Right kidney (tissue), 9 donors: Measurements from ENCODE around the gene VAV3.
"Not testable (repeated sequence)": the region's sequence is repeated elsewhere in the genome, so short reads cannot be mapped to it uniquely, and the experiment has no call there.

Experiments
- DNase-seq: peaks from one replicate; pipeline ENCODE4 v3.0.0-alpha.2; 2016
- long read RNA-seq, 8 donors: transcript quantifications; one replicate each; lab custom pipeline, GENCODE V29; 2026

VAV3 gene, protein sequence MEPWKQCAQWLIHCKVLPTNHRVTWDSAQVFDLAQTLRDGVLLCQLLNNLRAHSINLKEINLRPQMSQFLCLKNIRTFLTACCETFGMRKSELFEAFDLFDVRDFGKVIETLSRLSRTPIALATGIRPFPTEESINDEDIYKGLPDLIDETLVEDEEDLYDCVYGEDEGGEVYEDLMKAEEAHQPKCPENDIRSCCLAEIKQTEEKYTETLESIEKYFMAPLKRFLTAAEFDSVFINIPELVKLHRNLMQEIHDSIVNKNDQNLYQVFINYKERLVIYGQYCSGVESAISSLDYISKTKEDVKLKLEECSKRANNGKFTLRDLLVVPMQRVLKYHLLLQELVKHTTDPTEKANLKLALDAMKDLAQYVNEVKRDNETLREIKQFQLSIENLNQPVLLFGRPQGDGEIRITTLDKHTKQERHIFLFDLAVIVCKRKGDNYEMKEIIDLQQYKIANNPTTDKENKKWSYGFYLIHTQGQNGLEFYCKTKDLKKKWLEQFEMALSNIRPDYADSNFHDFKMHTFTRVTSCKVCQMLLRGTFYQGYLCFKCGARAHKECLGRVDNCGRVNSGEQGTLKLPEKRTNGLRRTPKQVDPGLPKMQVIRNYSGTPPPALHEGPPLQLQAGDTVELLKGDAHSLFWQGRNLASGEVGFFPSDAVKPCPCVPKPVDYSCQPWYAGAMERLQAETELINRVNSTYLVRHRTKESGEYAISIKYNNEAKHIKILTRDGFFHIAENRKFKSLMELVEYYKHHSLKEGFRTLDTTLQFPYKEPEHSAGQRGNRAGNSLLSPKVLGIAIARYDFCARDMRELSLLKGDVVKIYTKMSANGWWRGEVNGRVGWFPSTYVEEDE
- long read RNA-seq, donor 1, full-length matches to known transcripts: 18 of 25 reads
- long read RNA-seq, donor 1, partial matches to known transcripts: 7 of 25 reads
- long read RNA-seq, donor 1, other reads (novel, unspliced or antisense): 0 of 25 reads
- long read RNA-seq, donor 2, transcript VAV3-203 (10 exons, 1,293 nt): major isoform, 8 of 9 reads
- long read RNA-seq, donor 2, partial matches to known transcripts: 0 of 9 reads
- long read RNA-seq, donor 2, other reads (novel, unspliced or antisense): 0 of 9 reads
- long read RNA-seq, donor 3, transcript VAV3-203 (10 exons, 1,293 nt): major isoform, 12 of 20 reads
- long read RNA-seq, donor 3, partial matches to known transcripts: 7 of 20 reads
- long read RNA-seq, donor 3, other reads (novel, unspliced or antisense): 0 of 20 reads
- long read RNA-seq, donor 4, transcript VAV3-203 (10 exons, 1,293 nt): major isoform, 11 of 31 reads
- long read RNA-seq, donor 4, transcript VAV3-212 (9 exons, 1,374 nt): minor isoform, 6 of 31 reads
- long read RNA-seq, donor 4, partial matches to known transcripts: 14 of 31 reads
- long read RNA-seq, donor 4, other reads (novel, unspliced or antisense): 0 of 31 reads
- long read RNA-seq, donor 5, transcript VAV3-203 (10 exons, 1,293 nt): major isoform, 14 of 23 reads
- long read RNA-seq, donor 5, partial matches to known transcripts: 8 of 23 reads
- long read RNA-seq, donor 5, other reads (novel, unspliced or antisense): 0 of 23 reads
- long read RNA-seq, donor 6, full-length matches to known transcripts: 24 of 35 reads
- long read RNA-seq, donor 6, partial matches to known transcripts: 11 of 35 reads
- long read RNA-seq, donor 6, other reads (novel, unspliced or antisense): 0 of 35 reads
- long read RNA-seq, donor 7, transcript VAV3-203 (10 exons, 1,293 nt): major isoform, 19 of 33 reads
- long read RNA-seq, donor 7, partial matches to known transcripts: 10 of 33 reads
- long read RNA-seq, donor 7, other reads (novel, unspliced or antisense): 0 of 33 reads
- long read RNA-seq, donor 8, transcript VAV3-203 (10 exons, 1,293 nt): major isoform, 18 of 38 reads
- long read RNA-seq, donor 8, transcript VAV3-212 (9 exons, 1,374 nt): minor isoform, 5 of 38 reads
- long read RNA-seq, donor 8, partial matches to known transcripts: 15 of 38 reads
- long read RNA-seq, donor 8, other reads (novel, unspliced or antisense): 0 of 38 reads

DNA sequence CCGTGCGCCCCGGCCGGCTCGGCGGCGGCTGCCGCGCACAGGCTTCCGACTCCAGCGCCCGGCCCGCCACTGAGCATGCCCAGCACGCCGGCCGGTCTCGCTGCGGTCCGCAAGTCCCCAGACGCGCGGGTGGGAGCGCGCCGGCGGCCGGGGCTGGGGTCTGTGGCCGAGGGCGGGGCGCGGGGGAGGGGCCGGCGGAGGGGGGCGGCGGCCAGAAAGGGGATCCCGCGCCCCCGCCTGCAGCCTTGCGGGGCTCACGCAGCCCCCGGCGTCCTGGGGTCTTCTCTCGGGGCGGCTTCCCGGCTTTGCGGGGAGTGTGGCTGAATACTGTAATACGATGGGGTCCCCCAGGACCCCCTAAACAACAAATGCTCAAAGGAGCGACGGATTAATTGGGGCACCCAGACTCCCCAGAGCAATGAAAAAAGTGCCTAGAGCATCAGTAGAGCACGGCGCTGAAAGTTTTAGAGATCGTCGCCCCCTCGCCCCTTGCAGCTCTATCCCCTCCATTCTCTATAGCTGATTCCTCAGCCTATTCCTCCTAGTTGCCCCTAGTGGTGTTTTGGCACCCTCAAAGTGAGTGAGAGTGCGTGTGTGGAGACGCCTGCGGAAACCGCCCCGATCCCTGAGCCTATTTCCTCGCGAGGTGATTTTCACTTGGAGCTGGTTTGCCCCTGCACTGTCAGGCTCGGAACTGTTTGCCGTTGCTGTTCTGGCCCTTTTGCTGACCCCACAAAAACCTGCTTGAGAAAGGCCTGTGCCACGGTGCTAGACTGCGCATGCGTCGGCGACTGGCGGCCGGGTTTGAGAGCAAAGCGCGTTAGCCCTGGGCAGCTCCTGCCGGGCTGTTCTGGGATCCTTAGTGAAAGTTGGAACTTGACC lies at the start of gene VAV3:
VAV3 (minus strand) TSS at position 71 of the 882 bp plus-strand sequence. CDS start 311 bp downstream, outside the sequence.
- peak; percentile 85 for DNase-seq

DNA sequence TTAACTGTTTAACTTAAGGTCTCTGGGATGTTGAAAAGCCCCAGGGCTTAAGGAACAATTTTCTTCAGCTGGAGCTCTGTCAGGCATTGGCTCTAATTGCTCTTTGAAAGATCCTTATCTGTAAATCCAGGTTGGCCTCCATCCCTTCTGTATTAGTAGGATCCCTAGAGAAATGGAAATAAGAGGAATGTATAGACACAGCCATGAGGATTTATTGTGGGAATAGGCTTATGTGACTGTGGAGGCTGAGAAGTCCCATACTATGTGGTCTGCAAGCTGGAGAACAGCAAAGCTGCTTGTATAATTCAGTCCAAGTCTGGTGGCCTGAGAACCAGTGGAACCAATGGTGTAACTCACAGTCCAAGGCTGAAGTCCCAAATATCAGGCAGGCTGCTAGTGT lies 47.6 kb upstream of the VAV3 start:
- no peak for DNase-seq

DNA sequence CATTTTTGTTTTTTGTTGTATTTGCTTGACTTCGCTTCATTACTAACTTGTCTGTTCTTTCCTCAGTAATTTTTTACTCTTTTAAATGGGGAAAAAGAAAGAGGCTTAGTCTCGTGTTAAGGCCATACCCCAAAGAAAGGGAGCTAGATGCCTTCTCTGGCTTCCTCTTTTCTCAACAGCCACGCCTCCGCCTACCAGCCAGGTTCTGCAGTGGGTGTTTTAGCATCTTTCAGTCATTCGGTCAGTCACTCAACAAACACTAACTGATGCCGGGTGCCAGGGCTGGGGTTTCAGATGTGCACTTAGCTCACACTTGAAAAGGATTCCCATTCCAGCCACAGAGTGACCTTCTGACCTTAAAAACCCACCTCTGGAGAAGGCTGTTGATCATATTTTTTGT lies 46.3 kb upstream of the VAV3 start:
- DNase-seq: no peak

DNA sequence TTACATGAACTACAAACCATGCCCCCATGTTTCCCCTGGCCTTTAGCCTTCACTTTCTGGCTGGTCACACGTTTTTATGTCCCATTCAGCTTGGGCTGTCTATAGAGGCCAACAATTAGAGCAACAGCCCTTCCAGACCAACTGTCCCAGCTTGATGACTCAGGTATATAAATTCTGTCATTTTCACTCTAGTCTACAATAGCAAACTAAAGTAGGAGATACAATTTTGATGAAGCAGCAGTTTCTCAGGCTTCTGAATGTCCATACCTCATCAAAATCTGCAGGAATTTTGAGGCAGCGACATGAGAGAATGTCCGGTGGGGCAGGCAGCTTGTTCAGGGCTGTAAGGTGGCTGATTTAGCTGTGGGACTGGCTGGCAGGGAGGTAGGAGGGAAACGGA lies 45.6 kb upstream of the VAV3 start:
- no peak for DNase-seq

DNA sequence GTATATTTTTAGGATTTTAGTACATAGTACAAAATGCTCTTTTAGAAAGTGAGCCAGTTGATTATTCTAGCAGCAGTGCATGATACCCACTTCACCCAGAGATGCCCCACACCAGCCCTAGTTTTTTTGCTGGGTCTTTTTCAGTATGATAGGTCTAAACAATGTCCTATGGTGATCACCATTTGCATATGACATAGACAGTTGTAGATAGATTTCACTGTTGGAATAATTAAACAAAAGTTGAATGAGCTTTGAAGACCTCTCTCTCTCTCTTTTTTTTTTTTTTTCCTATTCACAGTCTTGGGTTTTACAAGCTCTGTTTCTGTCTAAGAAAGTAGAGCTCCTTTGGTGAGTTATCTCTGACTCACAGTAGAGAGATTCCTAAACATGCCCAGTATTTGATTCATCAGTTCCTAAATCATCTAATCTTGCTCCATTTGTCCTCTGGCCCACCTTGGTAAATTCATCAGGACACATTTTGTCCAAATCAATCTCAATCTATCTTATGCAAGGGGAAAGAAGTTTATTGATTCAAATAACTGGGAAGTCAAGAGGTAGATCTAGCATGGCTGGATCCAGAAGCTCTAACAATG lies 44.7 kb upstream of the VAV3 start:
- DNase-seq: no peak

DNA sequence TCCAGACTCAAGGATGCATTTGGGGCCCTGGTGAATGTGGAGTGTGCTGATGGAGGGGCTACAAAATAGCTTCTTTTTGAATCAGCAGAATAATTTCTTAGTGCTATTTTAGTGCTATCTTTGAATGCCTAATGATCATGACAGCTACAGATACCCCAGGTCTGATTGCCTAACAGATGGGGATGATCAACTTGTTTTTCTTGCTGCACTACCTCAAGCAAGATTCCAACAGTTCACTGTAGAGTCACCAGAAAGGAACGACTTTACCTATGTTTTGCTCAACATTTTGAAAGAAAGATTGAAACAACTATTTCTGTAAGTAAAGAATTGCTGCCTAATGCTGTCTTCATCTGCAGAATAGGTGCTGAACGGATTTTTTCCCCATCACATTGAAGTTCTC lies 42.6 kb upstream of the VAV3 start:
- DNase-seq: no peak

DNA sequence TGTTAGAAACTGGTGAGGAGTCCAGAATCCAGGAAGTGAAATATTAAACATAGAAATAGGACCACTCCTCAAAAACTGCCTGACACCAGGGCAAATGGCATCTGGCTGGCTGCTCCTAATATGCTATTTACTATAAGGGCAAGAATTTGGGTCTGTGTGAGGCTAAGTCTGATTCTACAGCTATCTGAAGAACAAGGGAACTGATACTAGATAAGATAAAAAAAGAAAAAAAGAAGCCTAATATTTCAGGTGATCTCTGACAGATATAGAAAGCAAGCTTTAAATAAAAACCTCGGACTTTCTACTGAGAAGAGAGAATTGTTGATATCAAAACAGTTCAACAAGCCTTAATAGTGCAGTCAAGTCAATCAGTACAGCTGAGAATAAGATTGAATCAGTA lies 42.1 kb upstream of the VAV3 start:
- no peak for DNase-seq

DNA sequence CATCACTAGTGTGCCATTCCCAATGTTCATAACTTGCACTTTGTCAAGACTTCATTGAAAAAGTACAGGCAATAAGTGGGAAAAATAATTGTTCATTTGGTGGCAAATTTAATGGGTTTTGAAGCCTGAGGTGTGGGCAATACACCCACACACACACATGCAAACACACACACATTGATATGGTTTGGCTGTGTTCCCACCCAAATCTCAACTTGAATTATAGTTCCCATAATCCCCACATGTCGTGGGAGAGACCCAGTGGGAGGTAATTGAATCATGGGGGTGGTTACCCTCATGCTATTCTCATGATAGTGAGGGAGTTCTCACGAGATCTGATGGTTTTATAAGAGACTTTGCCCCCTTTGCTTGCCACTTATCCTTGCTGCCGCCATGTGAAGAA lies 39.9 kb upstream of the VAV3 start:
- not testable (repeated sequence) for DNase-seq

DNA sequence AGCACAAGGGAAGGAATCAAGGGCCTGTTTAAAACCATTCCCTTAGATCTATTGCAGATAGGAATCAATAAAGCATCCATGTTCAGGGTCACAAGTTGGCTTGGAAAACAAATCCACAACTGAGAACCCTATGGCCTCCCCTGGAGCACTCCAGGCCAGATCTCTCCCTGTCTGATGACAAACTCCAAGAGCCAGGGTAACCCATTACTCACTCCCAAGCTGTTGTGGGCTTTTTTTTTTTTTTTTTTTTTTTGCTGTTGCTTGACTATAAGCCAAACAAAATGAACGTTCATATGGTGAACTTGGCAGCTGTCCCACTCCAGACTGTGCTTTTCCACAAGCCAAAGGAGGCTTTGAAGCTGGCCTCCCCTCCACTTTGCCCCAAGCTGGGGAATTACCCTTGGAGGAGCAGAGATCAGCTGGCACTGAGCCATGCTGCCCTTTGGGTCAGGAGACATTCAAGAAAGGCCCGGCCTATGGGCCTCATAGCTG lies 35.7 kb upstream of the VAV3 start:
- peak; percentile 45 for DNase-seq

DNA sequence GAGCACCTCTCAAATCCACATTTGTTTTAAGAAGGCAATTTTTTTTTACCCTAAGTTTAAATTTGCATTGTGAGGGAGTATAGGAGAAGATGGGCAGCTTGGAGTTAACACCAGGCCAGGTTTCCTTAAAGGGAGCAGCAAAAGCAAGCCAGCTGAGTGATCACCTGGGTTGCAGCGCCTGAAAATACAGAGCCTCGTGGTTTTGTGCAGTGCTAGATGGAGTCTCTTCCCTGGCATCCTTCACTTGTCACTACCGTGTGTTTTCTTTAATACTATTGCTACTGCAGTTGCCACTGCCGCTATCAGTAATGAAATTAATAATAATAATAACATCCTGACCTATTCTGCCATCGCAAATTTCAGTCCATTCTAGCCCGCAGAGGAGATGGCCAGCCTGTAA lies 35.2 kb upstream of the VAV3 start:
- DNase-seq: no peak

DNA sequence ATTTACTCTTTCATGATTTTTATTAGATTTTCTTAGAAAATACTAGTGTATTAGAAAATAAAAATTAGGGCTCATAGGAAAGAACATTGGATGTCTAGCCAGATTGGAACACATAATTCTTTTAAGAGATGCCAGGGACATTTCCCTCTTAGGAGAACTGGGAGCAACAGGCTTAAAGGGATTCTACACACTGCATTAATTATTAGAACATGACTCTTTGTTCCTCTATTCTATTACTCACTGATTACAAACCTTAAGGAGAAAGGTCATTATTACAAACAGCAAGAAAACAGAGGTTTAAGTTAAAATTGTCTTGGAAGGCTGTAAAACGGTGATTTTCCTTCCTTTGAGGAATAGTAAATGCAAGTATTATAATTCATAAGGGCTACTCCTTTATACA lies 32.9 kb upstream of the VAV3 start:
- no peak for DNase-seq

DNA sequence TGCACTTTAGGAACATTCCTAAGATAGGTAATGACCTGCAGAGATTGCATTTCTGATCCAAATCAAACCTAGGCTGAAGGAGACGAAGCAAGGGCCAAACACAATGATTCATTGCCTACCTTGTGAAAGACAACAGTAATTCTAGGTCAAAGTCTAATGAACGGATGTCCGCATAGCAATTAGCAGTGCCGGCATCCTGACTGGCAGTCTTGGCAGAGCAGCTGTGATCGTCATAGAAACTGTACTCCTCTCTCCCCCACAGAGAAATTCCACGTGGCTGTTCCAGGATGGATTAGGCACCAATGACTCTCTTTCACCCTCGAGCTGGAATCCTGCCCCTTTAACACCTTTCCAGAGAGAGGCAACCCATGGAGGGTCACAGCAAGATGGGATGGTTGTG lies 28.9 kb upstream of the VAV3 start:
- no peak for DNase-seq

DNA sequence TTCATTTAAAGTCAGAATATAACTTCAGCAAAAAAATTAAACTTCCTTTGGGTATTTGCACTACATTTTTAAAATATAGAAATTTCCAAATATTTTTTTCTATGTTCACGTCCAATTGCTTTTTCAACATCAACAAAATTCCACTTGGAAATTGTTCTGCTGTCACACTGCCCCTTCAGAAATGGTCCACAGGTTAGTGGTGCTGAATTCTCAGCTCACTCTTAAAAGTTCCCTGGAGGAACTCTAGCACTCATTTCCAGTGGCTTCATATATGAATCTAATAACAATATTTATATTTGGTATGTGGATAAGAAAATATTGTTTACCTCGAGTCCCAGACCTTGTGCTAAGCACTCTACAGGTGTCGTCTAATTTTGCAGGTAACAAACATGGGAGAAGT lies 27.4 kb upstream of the VAV3 start:
- DNase-seq: no peak

DNA sequence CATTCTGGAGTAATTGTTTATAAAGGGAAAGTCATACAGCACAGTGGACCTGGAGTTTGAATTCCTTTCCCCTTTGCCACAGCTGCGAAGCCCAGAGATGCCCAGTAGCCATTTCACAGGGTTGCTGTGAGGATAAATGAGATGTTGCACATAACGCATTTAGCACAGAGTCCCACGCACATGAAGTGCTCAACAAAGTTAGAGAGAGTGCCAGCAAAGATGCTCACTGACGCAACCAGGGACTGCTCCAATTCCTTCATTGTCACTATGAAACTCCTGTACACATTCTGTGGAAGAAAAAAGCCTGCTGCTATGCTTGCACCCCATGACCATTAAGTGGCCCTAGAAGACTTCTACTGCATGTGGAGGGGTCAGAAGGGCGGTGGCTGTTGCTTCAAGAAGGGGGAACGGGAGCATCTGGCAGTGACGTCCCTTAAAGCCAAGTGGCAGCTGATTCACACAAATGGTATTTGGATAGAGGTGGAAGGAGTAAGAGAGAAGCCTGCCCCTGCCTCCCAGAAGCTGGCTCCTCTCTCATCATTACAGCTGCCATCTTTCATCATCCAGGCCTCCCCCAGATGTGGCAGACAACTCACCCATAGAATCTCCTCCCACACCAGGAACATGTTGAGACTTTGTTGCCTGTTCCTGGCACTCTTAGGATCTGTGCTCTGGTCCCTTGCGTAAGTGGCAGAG lies 26.5 kb upstream of the VAV3 start:
- no peak for DNase-seq

DNA sequence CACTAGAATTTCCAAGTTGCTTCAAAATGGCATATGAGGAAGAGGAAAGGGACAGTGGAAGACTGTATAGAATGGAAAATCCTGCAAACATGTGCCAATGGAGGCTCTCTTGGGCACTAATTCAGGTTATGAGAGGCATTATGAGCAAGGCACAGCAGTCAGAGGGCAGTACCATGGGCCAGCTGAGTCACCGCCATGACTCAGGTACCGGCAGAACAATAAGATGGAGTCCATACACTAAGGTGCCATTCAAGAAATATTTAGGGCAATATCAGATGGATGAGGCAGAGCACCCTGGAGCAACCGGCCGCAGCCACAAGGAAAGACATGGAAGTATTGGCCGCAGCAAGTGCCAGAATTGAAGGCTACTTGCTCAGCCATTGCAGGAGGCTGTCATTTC lies 25.6 kb upstream of the VAV3 start:
- DNase-seq: no peak

DNA sequence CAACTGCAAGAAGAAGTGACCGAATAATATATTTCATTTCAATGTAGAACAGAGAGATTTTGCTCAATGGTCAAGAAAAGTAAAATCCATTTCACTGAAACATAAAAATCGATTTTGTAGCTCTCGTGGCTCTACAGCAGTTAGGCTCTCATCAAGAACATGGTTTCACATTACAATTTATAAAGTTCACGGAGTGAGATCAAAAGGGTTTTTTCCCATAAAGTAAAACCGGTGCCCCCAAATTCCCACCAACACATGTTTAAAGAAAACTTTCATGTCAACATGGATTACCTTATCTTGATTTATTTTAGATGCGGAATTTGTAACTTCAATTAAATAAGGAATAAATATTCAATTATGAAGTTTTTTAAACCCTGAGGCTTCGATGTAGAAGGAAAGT lies 16.3 kb upstream of the VAV3 start:
- DNase-seq: no peak

DNA sequence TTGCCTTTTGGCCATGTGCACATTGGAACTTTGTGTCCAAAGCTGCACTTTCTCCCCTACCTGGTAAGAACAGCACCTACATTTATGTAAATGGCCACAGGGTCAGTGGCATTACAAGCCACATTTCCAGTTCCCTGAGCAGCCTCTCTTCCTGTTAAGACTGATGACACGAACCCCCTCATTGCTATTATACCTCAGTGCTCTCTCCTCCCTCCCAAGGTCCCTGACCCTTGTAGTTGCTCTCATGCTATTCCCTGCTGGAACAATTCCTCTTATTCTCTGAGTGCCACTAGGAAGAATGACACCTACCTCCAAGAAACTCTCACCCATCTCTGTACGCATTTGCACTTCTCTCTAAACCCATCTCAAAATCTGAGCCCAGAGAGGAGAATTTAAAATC lies 14.9 kb upstream of the VAV3 start:
- no peak for DNase-seq

DNA sequence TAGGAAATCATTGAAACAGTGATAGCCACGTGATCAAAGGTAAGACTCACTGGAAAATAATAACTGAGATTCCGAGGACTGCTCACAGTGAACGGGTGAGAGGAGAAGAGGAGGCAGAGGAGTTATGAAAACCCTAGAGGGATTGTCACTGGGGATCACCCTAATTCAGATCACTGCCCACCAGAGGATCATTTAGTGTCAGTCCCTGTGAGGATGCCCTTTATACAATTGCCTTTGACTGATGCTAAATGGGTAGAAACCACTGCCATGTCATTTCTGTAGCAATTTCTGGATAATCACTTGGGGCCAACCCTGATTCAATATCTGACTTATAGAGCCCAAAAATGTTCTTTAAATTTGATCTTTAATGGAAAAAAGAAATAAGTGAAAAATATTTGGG lies 14.1 kb upstream of the VAV3 start:
- DNase-seq: no peak

DNA sequence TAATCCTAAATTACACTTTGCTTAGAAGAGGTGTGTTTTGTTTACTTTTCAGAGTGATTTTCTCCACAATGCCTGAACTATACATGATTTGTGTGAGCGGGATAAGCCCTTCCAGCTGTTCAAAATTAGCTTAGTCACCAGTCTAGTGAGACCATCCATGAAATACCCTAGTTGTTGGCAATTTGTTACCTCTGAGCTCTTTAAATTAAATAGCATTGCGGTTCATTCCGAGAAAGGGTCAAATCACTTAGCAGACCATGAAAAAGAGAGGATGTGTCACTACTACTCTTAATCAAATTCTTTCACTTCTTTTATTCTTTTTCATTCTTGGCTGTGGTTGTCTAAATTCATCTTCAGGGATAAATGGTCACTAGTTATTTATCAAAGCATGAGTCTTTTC lies 11.9 kb upstream of the VAV3 start:
- DNase-seq: no peak
